Natural killer cell treated with Interleukin-12 subunit alpha and Interleukin-12 subunit beta and Interleukin-15 and Interleukin-18, amount 100 ng/mL, for 72 hours (primary cell): ENCODE results near the gene TENM4. TPM values are rescaled to one million over a fixed set of nuclear protein-coding genes. Genes with fewer than 3 reads are reported as not detected.
"Not testable (repeated sequence)": the region's sequence is repeated elsewhere in the genome, so short reads cannot be mapped to it uniquely, and the experiment has no call there.

Experiments used
- ATAC-seq, 2 donors: fragments of 150-1000 bp; cut with Tn5 transposase in 1 of 2; sonication (Bioruptor Pico), chemical (Tn5 transposase) in 1 of 2; 2 replicates each; pipeline ENCODE4 v1.10.0; 2021
- DNase-seq: peaks from one replicate; pipeline ENCODE4 v3.0.0; 2022; ENCODE audit warnings: low spot score
- H3K27ac Mint-ChIP-seq, 2 donors: 1 replicate in 1 of 2; 2 replicates in 1 of 2; pipeline ENCODE4 v1.8.0; 2022; ENCODE audit warnings: mixed read lengths in 2 of 2, mild to moderate bottlenecking in 1 of 2, moderate library complexity in 1 of 2
- H3K27me3 Mint-ChIP-seq, 2 donors: 1 replicate in 1 of 2; 2 replicates in 1 of 2; pipeline ENCODE4 v1.8.0; 2022; ENCODE audit warnings: mixed read lengths in 2 of 2
- H3K36me3 Mint-ChIP-seq: one replicate; pipeline ENCODE4 v1.8.0; 2022; ENCODE audit warnings: mixed read lengths
- H3K4me1 Mint-ChIP-seq, 2 donors: 1 replicate in 1 of 2; 2 replicates in 1 of 2; pipeline ENCODE4 v1.8.0; 2022; ENCODE audit warnings: low read depth in 2 of 2, mixed read lengths in 2 of 2, mild to moderate bottlenecking in 1 of 2
- H3K4me3 Mint-ChIP-seq: one replicate; pipeline ENCODE4 v1.8.0; 2022; ENCODE audit warnings: mixed read lengths
- H3K9me3 Mint-ChIP-seq: 2 replicates; pipeline ENCODE4 v1.8.0; 2022; ENCODE audit warnings: mixed read lengths
- total RNA-seq, 2 donors: library from RNA; stranded (reverse); gene quantifications; one replicate each; pipeline ENCODE4 v1.2.3, GENCODE V29; 2022

Gene TENM4
- total RNA-seq, 2 donors from 2014 or later = not detected

DNA sequence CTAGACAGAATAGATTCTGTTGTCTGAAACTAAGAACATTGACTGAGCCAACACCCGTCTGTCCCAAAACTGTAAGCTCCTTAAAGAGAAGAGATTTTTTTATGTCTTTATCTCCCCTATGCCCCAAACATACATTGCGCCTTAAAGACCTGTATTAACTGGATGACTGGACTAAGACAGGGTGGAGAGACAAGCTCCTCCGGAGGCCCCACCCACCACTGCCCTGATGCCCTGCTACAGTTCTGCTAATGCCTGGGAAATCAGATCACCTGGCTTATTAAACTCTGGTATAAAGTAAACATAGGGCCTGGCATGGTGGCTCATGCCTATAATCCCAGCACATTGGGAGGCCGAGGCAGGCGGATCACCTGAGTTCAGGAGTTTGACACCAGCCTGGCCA lies 203.7 kb downstream of the TENM4 start:
- Mint-ChIP-seq H3K4me1 (no peaks in the 10 kb centered on the region), H3K36me3 (no peaks in the 10 kb centered on the region), H3K27ac (no peak overlapping the region), H3K9me3 (no peaks in the 10 kb centered on the region), H3K27me3 (no peaks in the 10 kb centered on the region), H3K4me3 (no peak overlapping the region)
- DNase-seq = no peak
- no peak for ATAC-seq

DNA sequence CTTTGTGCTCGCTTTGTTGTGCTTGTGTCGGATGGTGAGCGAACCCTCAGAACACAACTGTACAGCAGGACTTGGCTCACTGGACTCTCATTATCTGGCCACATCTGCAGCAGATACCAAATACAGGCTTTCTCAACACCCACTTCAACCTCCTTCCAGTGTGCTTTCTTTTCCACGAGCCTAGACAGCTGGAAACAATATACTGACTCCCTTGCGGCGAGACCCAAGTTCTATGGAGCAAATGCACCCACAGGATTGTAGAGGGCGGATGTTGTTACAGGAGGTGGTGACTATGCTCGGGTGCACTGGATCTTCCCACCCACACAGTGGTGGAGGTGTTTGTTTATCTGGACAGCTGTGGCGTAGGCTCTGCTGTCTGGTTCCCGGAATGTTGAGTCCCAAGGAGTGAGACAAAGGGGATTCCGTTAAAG lies 204.3 kb downstream of the TENM4 start:
- H3K27me3 Mint-ChIP-seq = no peaks in the 10 kb centered on the region
- H3K36me3 Mint-ChIP-seq = no peaks in the 10 kb centered on the region
- no peak overlapping the region for H3K27ac Mint-ChIP-seq
- no peak for ATAC-seq
- H3K4me1 Mint-ChIP-seq = no peaks in the 10 kb centered on the region
- DNase-seq = no peak
- no peak overlapping the region for H3K4me3 Mint-ChIP-seq
- no peaks in the 10 kb centered on the region for H3K9me3 Mint-ChIP-seq

DNA sequence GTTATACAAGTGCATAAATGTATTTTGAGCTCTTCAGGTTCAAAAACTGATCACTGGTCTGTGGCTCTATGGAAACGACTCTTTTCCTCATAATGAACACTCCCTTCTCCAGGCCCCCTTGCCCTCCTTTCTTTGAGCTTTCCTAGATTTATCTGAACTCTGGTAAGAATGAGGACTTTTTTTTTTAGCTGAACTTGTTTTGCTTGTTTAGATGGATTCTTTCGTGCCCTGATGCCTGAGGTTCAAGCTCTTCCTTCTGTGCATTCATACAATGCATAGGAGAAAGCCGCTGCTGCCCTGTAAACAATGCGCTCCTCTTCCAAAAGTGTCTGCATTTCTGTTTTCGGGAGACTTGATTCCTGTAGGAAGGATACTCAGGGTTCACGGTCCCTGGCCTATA lies 205.1 kb downstream of the TENM4 start:
- H3K27me3 Mint-ChIP-seq = no peaks in the 10 kb centered on the region
- H3K4me3 Mint-ChIP-seq = no peak overlapping the region
- DNase-seq (no peak), ATAC-seq (no peak)
- H3K27ac Mint-ChIP-seq = no peak overlapping the region
- no peaks in the 10 kb centered on the region for H3K4me1 Mint-ChIP-seq
- no peaks in the 10 kb centered on the region for H3K36me3 Mint-ChIP-seq
- no peaks in the 10 kb centered on the region for H3K9me3 Mint-ChIP-seq

DNA sequence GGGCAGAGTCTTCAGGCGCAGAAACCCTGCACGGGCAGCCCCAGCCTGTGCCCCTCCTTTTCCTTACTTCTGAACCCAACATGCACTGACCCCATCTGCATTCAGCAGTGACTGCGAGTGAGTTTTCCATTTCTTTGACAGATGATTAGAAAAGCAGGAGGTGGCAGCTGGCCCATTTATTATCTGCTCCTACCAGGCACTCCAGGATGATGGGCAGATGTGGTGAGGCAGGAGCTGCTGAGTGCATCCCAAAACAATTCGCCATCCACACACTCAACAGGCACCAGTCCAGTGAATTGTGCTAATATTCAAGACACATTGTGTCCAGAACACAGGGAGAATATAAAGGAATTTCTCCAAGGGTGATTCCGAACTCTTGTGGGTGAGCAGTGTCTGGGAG lies 208.5 kb downstream of the TENM4 start:
- ATAC-seq = no peak
- H3K36me3 Mint-ChIP-seq = no peaks in the 10 kb centered on the region
- no peak overlapping the region for H3K4me3 Mint-ChIP-seq
- H3K4me1 Mint-ChIP-seq = no peaks in the 10 kb centered on the region
- H3K27me3 Mint-ChIP-seq = peaks cover 0 to 3% of the 10 kb centered on the region in 2 donors
- DNase-seq = no peak
- no peak overlapping the region for H3K27ac Mint-ChIP-seq
- H3K9me3 Mint-ChIP-seq = peaks cover 3% of the 10 kb centered on the region

DNA sequence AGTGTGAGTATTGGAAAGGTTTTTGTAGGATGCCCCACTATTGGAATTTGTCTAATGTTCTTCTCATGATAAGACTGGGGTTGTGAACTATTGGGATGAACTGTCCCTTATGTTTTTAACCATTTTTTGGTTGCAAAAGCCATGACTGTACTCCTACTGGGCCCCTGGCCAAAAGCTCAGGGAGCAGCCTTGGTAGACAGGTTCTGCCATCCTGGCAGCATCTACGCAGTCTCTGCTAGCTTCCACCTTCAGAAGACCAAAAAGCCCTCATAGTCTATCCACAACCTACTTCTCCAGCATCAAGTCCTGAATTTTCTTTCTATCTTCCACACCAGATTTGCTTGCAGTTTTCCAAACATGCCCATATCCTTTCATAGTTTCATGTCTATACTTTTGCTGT lies 211.8 kb downstream of the TENM4 start:
- H3K36me3 Mint-ChIP-seq = no peaks in the 10 kb centered on the region
- no peak overlapping the region for H3K27ac Mint-ChIP-seq
- ATAC-seq (no peak), DNase-seq (no peak)
- H3K4me3 Mint-ChIP-seq = no peak overlapping the region
- peaks cover 6% of the 10 kb centered on the region for H3K9me3 Mint-ChIP-seq
- H3K4me1 Mint-ChIP-seq = peaks cover 0 to 3% of the 10 kb centered on the region in 2 donors
- H3K27me3 Mint-ChIP-seq = peaks cover 0 to 6% of the 10 kb centered on the region in 2 donors

DNA sequence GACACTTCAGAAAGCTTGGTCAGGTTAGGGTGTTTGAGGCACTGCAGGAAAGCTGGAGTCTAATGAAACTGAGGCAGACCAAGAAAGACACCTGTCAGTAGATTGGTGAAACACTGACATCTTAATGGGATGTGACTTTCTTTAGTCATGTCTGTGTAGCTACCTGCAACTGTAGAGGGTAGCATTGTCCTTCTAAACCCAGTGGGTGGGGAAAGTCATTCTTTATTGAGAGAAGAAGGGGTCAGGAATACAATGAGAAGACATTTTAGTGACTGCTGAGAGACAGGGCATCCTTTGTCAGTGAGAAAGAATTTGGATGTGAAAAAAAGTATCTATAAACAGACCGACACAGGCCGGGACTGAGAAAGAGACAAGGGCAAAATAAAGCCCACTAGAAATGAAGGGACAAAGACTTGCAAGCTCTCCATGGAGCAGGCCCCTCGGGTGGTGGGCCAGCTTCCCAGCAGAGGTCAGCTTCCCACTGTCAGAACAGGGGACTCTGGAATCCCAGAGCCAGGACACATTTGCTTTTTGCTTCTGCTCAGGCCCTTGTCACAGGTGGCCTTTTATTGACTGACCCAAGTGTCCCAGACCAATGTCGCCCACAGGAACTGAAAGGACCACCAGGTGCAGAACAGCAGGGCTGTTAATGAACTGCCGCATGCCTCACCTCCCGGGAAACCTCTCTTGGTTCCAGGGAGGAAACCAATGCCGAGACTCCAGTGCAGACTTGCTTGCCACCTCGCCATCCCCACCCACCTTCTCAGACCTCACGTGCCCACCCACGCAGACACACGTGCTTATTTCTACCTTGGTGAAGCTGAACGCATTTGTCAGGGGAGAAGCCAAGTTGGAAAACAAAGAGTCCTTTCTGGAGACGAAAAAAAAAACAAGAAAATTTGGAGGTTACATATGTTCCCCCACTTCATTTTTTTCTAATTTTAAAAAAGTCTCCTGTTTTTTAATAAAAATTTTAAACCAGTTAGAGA lies 212.8 kb downstream of the TENM4 start:
- Mint-ChIP-seq H3K9me3 (peaks cover 6% of the 10 kb centered on the region), H3K36me3 (no peaks in the 10 kb centered on the region)
- ATAC-seq = no peak

DNA sequence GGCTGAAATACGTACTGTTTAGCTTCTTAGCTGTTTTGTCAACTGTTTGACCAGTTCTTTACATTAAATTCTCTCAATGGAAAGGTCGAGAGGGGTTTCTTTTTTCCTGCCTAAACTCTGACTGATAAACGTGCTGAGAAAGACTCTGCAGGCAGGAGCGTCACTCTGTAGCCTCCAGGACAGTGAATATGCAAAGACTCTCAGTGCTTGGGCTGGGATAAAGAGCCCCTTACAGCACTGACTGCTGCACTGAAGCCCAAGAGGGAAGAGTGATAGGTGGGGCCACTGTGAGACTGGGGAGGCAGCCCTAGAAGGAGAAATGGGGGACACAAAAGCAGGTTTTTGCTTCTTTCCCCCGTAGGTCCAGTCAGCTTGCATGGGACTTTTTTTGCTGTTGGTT lies 213.5 kb downstream of the TENM4 start:
- no peak overlapping the region for H3K27ac Mint-ChIP-seq
- no peak for ATAC-seq
- no peaks in the 10 kb centered on the region for H3K36me3 Mint-ChIP-seq
- no peak for DNase-seq
- no peak overlapping the region for H3K4me3 Mint-ChIP-seq
- H3K27me3 Mint-ChIP-seq = peaks cover 0 to 6% of the 10 kb centered on the region in 2 donors
- peaks cover 0 to 3% of the 10 kb centered on the region in 2 donors for H3K4me1 Mint-ChIP-seq
- peaks cover 6% of the 10 kb centered on the region for H3K9me3 Mint-ChIP-seq

More for the DNA sequence above, 212.8 kb downstream of the TENM4 start:
- Mint-ChIP-seq H3K4me3 (no peak overlapping the region), H3K27me3 (peaks cover 0 to 6% of the 10 kb centered on the region in 2 donors), H3K27ac (no peak overlapping the region), H3K4me1 (peaks cover 0 to 3% of the 10 kb centered on the region in 2 donors)
- DNase-seq = no peak

DNA sequence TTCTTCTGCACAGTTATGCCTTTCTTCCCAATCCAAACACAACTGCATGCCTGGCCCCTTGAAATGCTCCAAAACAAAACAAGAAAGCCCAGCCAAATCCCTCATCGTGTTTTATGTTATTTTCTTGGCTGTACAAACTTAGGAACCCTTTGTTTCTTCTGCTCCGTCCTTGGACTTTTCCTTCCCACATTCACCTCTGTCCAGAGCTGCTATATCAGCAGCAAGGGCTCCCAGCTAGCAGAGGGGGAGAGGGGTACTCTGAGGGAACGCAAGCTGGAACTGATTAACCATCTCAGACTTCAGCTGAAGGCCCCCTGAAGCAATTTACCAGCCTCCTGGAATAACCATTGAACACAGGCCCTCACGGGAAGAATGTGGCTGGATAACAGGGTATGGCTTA lies 214.7 kb downstream of the TENM4 start:
- Mint-ChIP-seq H3K4me1 (peaks cover 0 to 3% of the 10 kb centered on the region in 2 donors), H3K27me3 (peaks cover 0 to 6% of the 10 kb centered on the region in 2 donors), H3K9me3 (peaks cover 6% of the 10 kb centered on the region), H3K4me3 (no peak overlapping the region), H3K36me3 (no peaks in the 10 kb centered on the region), H3K27ac (no peak overlapping the region)
- no peak for DNase-seq
- ATAC-seq = no peak

DNA sequence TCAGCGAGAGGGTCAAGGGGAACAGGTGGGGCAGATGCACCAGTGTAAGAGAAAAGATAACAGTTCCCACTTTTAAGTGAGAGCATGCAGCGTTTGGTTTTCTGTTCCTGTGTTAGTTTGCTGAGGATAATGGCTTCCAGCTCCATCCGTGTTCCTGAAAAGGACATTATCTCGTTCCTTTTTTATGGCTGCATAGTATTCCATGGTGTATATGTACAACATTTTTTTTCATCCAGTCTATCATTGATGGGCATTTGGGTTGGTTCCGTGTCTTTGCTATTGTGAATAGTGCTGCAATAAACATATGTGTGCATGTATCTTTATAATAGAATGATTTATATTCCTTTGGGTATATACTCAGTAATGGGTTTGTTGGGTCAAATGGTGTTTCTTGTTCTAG lies 218.7 kb downstream of the TENM4 start:
- H3K36me3 Mint-ChIP-seq, H3K27ac Mint-ChIP-seq, ATAC-seq, H3K9me3 Mint-ChIP-seq, H3K4me1 Mint-ChIP-seq, H3K4me3 Mint-ChIP-seq, DNase-seq, H3K27me3 Mint-ChIP-seq: not testable (repeated sequence)

DNA sequence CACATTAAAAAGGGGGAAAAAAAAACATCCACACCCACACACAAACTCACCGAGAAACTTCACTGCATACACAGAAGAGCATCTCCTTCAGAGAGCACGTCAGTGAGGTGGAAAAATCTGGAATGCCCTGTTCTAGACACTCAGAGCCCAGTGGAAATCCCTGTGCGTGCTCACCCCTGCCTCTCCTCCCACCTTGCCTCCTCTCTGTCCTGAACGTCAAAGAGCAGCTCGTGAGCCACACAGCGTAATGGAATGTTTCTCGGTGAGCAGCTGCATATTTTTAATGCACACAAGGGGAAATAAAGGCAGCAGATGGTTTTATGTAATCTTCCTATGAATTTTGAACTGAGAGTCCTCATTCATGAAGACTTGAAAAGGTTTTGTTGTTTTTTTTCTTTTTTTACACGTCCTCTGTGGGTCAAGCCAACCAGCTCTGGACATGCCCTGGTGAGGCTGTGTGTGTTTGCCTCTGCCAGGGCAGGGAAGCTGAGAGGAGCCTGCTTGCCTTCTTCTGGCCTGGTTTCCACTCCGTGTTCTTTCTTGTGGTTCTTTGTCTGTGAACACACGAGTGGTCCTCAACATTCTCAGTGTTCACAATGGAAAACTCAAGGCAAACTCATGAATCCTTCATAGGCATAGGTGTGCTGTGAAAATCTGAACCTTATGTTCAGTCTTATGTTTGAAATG lies 219.2 kb downstream of the TENM4 start:
- Mint-ChIP-seq H3K27me3 (no peaks in the 10 kb centered on the region), H3K4me3 (no peak overlapping the region), H3K36me3 (no peaks in the 10 kb centered on the region), H3K9me3 (peaks cover 6% of the 10 kb centered on the region), H3K27ac (no peak overlapping the region), H3K4me1 (no peaks in the 10 kb centered on the region)
- DNase-seq (no peak), ATAC-seq (no peak)

DNA sequence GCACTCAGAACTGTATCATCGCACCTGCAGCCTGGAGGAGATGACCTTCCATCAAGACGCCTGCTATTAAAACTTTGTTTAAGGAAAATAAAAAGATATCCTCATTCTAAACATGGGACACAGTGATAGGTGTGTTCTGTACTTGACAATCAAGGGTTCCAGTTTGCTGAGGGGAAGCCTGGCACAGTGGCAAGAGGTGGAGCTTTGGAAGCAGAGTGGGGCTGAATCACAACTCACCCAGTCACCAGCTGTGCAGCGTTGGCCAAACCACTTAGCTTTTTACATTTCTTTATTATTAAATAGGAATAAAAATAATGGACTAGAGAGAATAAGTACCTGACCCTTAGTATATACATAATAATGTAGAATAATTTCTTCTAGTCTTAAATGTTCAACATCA lies 220.7 kb downstream of the TENM4 start:
- Mint-ChIP-seq H3K27ac (no peak overlapping the region), H3K36me3 (no peaks in the 10 kb centered on the region), H3K4me3 (no peak overlapping the region), H3K27me3 (no peaks in the 10 kb centered on the region), H3K4me1 (no peaks in the 10 kb centered on the region), H3K9me3 (peaks cover 6% of the 10 kb centered on the region)
- DNase-seq (no peak), ATAC-seq (no peak)

DNA sequence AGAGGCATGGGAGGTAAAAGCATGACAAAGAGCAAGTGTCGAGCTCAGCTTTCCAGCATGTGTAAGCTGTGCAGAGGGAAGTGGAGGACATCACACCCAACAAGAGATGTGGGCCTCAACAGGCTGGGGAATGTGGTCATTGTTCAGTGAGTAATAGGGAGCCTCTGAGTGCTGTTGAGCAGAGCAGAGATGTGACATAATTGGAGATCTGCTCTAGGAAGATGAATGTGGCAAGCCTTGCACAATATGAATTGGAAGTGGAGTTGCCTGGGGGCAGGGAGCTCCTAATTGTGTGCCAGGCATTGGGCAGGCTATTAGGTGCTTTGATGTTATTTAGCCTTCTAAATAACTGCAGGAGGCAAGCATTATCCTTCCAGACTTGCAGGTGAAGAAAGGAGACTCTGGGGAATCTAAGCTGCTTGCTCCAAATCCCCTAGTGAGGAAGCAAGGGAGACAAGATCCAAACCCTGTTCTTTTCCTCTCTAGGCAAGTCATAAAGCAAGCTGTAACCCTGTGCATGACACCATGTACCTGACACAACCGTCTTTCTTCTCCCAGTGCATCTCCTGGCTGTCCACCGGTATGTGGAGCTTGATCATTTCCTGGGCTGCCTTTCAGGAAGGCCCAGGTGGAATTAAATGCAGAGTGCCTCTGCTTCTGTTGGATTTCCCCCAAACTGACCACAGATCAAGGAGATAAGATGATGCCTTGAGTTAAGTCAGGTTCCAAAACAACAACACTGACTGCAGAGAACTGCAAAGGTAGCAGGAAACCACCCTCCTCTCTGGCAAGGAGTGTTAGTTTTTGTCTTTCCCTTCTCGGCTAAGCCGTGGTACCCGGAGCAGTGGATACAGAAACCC lies 221.4 kb downstream of the TENM4 start:
- no peak overlapping the region for H3K27ac Mint-ChIP-seq
- no peaks in the 10 kb centered on the region for H3K36me3 Mint-ChIP-seq
- H3K4me1 Mint-ChIP-seq = no peaks in the 10 kb centered on the region
- no peak for ATAC-seq
- no peak for DNase-seq
- H3K4me3 Mint-ChIP-seq = no peak overlapping the region
- H3K27me3 Mint-ChIP-seq = no peaks in the 10 kb centered on the region
- H3K9me3 Mint-ChIP-seq = peaks cover 6% of the 10 kb centered on the region

DNA sequence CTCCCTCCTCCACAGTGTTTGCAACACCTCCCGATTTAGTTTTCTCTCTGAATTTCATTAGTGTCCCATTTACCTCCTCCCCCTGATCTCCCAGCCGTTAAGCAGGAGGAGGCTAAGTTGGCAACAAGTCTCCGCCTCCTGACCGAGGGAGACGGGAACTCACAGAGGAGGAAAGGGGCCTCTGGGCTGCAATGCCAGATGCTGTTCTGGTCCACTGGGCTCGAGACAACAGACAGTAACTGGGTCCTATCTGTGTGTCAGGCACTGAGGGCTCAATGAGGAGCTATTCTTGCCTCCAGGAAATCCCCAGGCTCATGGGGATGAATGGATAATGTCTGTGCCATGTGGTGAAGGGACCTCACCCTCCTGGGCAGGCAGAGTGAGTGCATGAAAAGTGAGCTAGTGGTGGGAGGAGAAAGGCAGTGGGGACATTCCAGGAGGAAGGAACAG lies 228.1 kb downstream of the TENM4 start:
- ATAC-seq = no peak
- H3K4me1 Mint-ChIP-seq = no peaks in the 10 kb centered on the region
- DNase-seq = no peak
- no peaks in the 10 kb centered on the region for H3K27me3 Mint-ChIP-seq
- H3K4me3 Mint-ChIP-seq = no peak overlapping the region
- no peak overlapping the region for H3K27ac Mint-ChIP-seq
- no peaks in the 10 kb centered on the region for H3K9me3 Mint-ChIP-seq
- no peaks in the 10 kb centered on the region for H3K36me3 Mint-ChIP-seq
